NCI-H82 treated with DMSO at 0.1 percent for 48 hours (cell line): Measurements from ENCODE around the gene GNL3.

ENCODE experiments used
- DNase-seq: peaks from one replicate; lab custom pipeline; 2025; ENCODE audit not compliant: unreplicated experiment; lab: John Stamatoyannopoulos, UW

Gene GNL3

GRCh38 chr3:52688266-52688665 is 2.4 kb downstream of the GNL3 start:
- DNase-seq: no peak

- no peak for DNase-seq
Observed at GRCh38 chr3:52689151-52689550, 3.3 kb downstream of the GNL3 start.

- DNase-seq: no peak
Observed at GRCh38 chr3:52690560-52690959, 4.7 kb downstream of the GNL3 start.

- DNase-seq: no peak
Observed at GRCh38 chr3:52693071-52693470, 7.2 kb downstream of the GNL3 start.

- DNase-seq: no peak
Observed at GRCh38 chr3:52694528-52695189, 8.8 kb downstream of the GNL3 start.

- no peak for DNase-seq
Observed at GRCh38 chr3:52695798-52696671, 10.2 kb downstream of the GNL3 start.

- no peak for DNase-seq
Observed at GRCh38 chr3:52696830-52697631, 11.2 kb downstream of the GNL3 start.

GRCh38 chr3:52697632-52697965 is 11.8 kb downstream of the GNL3 start:
- DNase-seq: no peak

GRCh38 chr3:52703341-52703740 is 17.5 kb downstream of the GNL3 start:
- no peak for DNase-seq

- no peak for DNase-seq
Observed at GRCh38 chr3:52704611-52705437, 19.0 kb downstream of the GNL3 start.

- no peak for DNase-seq
Observed at GRCh38 chr3:52705438-52705687, 19.5 kb downstream of the GNL3 start.

GRCh38 chr3:52705688-52706686 is 20.2 kb downstream of the GNL3 start, which contains the start of the genes GLT8D1 and SPCS1:
Gene GLT8D1 (minus strand): TSS chr3:52705791. CDS start chr3:52700460, 5,331 bp downstream.
Gene SPCS1 (plus strand): TSS chr3:52706106. CDS start chr3:52706247, 141 bp downstream.
- DNase-seq: peak; percentile 36

GRCh38 chr3:52707585-52707984 is 21.8 kb downstream of the GNL3 start:
- DNase-seq: no peak

GRCh38 chr3:52710512-52710911 is 24.7 kb downstream of the GNL3 start:
- DNase-seq: no peak

- DNase-seq: no peak
Observed at GRCh38 chr3:52712291-52713212, 26.7 kb downstream of the GNL3 start.

GRCh38 chr3:52714335-52715302 is 28.8 kb downstream of the GNL3 start:
- DNase-seq: no peak

GRCh38 chr3:52715714-52716305 is 30.0 kb downstream of the GNL3 start:
- no peak for DNase-seq
